PFSK-1 (cell line): ENCODE measurements around the gene DEGS2.

Experiments used
- FOXP2 ChIP-seq: optimal IDR thresholded peaks from 2 replicates; pipeline ENCODE3; 2011; ENCODE audit warnings: borderline replicate concordance, control low read depth, inconsistent platforms; ENCODE audit not compliant: insufficient read depth; ENCODE audit errors: extremely low read length, extremely low read depth
- POLR2AphosphoS5 ChIP-seq: IDR thresholded peaks from 2 replicates; pipeline ENCODE4 v1.6.1; 2012; ENCODE audit warnings: low read depth, mild to moderate bottlenecking, control low read depth, low read length, moderate library complexity
- SIN3A ChIP-seq: IDR thresholded peaks from 2 replicates; pipeline ENCODE4 v1.6.1; 2012; ENCODE audit warnings: mild to moderate bottlenecking, low read length, moderate library complexity, borderline replicate concordance; ENCODE audit not compliant: insufficient read depth
- TAF1 ChIP-seq: IDR thresholded peaks from 2 replicates; pipeline ENCODE4 v1.6.1; 2012; ENCODE audit warnings: low read length, control low read depth, borderline replicate concordance; ENCODE audit not compliant: insufficient read depth
- TF ChIP-seq, protein P1 (sequence below), 2 experiments: IDR thresholded peaks; 2 replicates each; pipeline versions ENCODE4 v1.6.1 to v1.8.0; 2011 to 2012; ENCODE audit warnings: low read depth in 2 of 2, low read length in 2 of 2, control low read depth in 1 of 2, inconsistent platforms in 1 of 2, mild to moderate bottlenecking in 1 of 2, moderate library complexity in 1 of 2; ENCODE audit not compliant: insufficient read depth in 1 of 2

The DEGS2 gene

DNA sequence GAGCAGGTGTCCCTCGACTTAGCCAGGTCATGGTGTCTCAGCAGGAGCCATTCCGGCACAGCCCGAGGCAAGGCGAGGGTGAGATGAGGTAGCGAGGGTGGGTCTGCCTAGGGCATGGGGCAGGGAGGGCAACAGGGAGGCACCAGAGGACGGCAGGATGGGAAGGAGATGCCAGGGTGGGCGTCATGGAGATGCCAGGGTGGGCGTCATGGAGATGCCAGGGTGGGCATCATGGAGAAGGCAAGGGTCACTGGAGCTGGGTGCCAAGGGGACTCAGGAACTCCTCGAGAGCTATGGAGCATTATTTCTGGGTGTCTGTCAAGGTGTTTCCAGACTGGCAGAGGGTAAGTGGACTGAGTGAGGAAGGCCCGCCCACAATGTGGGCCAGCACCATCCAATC, 7.4 kb downstream of the DEGS2 start:
- TF ChIP-seq FOXP2 (no peak), TAF1 (no peak)

DNA sequence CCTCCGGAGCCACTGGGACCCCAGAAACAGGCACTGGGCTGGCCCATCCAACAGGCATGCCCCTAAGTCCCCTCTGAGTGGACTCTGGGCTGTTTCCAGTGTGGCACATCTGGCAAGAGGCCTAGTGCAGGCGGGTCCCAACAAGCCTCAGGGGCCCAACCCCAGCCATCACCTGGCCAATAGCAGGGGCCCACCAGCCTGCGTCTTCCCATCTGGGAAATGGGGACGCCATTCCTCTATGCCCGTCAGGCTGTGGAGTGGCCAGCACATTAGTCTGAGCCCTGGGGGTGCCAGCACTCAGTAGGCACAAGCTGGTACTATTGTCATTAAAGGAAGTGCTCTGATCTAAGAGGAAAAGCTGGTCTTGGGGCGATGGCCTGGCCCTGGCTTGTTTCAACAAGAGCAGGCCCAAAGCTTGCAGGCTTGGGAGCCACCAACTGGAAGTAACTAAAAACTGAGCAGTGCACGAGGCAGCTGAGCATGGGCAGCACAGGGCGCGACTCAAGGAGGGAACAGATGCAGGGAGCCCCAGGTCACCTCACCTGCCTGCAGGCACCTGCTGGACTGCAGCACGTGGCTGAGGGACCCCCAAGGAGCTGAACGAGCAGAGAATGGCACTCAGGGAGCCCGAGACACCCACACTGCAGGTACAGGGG, 8.4 kb downstream of the DEGS2 start:
- TF ChIP-seq FOXP2: no peak
- TF ChIP-seq POLR2AphosphoS5: no peak
- TF ChIP-seq SIN3A: no peak
- TF ChIP-seq, protein P1, sequence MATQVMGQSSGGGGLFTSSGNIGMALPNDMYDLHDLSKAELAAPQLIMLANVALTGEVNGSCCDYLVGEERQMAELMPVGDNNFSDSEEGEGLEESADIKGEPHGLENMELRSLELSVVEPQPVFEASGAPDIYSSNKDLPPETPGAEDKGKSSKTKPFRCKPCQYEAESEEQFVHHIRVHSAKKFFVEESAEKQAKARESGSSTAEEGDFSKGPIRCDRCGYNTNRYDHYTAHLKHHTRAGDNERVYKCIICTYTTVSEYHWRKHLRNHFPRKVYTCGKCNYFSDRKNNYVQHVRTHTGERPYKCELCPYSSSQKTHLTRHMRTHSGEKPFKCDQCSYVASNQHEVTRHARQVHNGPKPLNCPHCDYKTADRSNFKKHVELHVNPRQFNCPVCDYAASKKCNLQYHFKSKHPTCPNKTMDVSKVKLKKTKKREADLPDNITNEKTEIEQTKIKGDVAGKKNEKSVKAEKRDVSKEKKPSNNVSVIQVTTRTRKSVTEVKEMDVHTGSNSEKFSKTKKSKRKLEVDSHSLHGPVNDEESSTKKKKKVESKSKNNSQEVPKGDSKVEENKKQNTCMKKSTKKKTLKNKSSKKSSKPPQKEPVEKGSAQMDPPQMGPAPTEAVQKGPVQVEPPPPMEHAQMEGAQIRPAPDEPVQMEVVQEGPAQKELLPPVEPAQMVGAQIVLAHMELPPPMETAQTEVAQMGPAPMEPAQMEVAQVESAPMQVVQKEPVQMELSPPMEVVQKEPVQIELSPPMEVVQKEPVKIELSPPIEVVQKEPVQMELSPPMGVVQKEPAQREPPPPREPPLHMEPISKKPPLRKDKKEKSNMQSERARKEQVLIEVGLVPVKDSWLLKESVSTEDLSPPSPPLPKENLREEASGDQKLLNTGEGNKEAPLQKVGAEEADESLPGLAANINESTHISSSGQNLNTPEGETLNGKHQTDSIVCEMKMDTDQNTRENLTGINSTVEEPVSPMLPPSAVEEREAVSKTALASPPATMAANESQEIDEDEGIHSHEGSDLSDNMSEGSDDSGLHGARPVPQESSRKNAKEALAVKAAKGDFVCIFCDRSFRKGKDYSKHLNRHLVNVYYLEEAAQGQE (IDR thresholded peaks at IDR 0.05; ENCODE audit: insufficient read depth in 1 of 2, low read depth in 2 of 2, low read length in 2 of 2): no peak
- no peak for TF ChIP-seq TAF1

DNA sequence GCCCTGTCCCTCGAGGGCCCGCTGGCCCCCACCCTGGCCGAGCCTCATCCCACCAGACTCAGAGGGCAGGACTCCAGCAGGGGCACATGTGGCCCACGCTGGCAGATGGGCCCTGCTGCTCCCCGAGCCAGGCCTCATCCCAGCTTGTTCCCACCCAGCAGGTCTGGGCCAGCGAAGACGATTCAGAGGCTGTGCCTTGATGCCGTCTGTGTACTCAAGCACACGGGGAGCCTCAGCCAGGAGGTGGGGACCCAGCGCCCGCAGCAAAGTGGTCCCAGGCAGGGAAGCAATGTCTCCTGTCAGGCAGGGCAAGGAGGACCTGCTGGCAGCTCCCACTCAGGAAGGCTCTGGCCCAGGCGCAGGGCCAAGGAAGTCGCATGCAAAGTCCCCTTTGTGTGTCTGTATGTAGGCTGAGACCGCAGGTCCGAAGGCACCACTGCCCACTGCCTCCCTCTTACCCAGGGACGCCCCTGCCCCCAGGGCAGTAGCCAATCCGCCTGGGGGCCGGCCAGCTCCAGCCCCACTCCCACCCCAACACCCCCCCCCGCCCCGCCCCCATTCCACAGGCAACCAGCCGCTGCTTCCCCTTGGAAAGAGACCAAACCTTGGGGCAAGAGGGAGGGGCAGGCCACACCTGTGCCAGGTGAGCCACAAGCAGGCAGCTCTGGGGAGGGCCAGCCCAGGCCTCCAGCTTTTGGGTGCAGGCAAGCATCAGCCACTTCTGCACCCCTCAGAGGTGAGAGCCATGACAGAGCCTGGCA, 9.4 kb downstream of the DEGS2 start:
- TF ChIP-seq, protein P1 (IDR thresholded peaks at IDR 0.05; ENCODE audit: insufficient read depth in 1 of 2, low read depth in 2 of 2, low read length in 2 of 2): no peak
- TF ChIP-seq TAF1 (no peak), FOXP2 (no peak), SIN3A (no peak), POLR2AphosphoS5 (no peak)

DNA sequence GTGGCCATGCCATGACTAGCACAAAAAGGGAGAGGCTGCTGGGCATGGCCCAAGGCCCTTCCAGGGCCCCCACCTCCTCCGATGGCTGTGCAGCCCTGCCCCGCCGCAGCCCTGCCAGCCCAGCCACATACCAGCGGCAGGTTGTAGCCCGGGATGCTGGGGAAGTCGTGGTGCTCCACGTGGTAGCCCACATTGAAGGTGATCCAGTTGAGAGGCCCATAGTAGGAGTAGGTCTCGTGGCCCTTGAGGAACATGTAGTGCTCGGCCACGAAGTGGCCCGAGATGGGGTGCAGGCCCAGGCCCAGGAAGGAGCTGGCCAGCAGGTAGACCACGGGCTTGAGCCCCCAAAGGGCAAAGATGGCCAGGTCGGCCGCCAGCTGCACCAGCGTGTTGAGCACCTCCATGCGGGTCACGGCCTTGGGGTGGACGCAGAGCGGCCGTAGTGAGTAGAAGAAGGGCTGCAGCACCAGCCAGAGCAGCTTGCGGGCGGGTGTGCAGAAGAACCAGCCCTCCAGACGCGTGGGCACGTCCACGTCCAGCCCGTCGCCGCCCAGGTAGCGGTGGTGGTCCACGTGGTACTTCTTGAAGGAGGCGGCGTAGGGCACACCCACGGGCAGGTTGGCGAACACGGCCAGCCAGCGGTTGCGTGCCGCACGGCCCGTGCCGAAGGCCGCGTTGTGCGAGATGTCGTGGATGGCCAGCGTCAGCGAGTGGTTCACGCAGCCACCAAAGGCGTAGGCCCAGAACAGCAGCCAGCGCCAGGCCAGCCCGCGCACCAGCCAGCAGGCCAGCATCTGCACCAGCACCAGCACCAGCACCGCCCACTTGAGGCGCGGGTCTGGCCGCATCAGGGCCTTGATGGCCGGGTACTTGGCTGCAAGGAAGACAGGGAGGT, 10.4 kb downstream of the DEGS2 start:
- TF ChIP-seq POLR2AphosphoS5: no peak
- TF ChIP-seq, protein P1 (IDR thresholded peaks at IDR 0.05; ENCODE audit: insufficient read depth in 1 of 2, low read depth in 2 of 2, low read length in 2 of 2): no peak
- TF ChIP-seq SIN3A: no peak
- no peak for TF ChIP-seq TAF1
- TF ChIP-seq FOXP2: no peak
